ENCODE results near the gene FAP. TPM values are rescaled to one million over a fixed set of nuclear protein-coding genes. Genes with fewer than 3 reads are reported as not detected.

Gene FAP
- total RNA-seq, 4 donors from 2014 or later = 2.1 to 16.7 (median 8.9) TPM

GRCh38 chr2:162210385-162210784 is 32.9 kb downstream of the FAP start:
- H3K27ac ChIP-seq = no peak overlapping the region
- intact Hi-C loops (cut with DNase I) = no loop called here
- H3K27me3 ChIP-seq = no peaks in the 10 kb centered on the region
- no peaks in the 10 kb centered on the region for H3K9me3 ChIP-seq
- no peak for TF ChIP-seq POLR2A (IDR thresholded peaks at IDR 0.05)
- H3K4me1 ChIP-seq = no peaks in the 10 kb centered on the region
- H3K4me3 ChIP-seq (replicated peaks in 1 of 3) = no peak overlapping the region
- DNase-seq = no peak
- H3K36me3 ChIP-seq = no peaks in the 10 kb centered on the region

- no peak for TF ChIP-seq POLR2A (IDR thresholded peaks at IDR 0.05)
- TF ChIP-seq CTCF (IDR thresholded peaks at IDR 0.05) = no peak
- DNase-seq = no peak
- intact Hi-C loops (cut with DNase I) = no loop called here
- H3K36me3 ChIP-seq = no peaks in the 10 kb centered on the region
- H3K4me3 ChIP-seq (replicated peaks in 1 of 3) = no peak overlapping the region
- H3K27me3 ChIP-seq = no peaks in the 10 kb centered on the region
- H3K27ac ChIP-seq = no peak overlapping the region
- no peaks in the 10 kb centered on the region for H3K9me3 ChIP-seq
- H3K4me1 ChIP-seq = no peaks in the 10 kb centered on the region
These were observed 41.0 kb downstream of the FAP start for GRCh38 chr2:162202203-162202602.

DNA sequence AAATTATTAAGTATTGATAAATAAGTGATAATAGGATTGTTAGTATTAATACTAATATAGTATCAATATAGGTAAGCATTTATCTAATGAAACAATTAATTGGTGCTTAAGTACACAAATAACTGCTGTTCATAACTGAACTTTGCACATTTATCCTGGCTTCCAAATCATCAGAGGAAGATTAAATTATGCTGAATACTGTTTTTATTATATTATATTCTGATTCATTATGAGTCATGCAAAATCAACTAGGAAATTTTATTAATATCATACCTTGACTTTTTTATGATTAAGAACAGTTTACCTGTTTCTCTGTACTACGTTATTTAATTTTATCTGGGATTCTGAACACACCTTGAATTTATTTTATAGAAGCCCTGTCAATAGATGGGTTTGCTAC is 42.6 kb downstream of the FAP start:
- no peaks in the 10 kb centered on the region for H3K36me3 ChIP-seq
- H3K27ac ChIP-seq = no peak overlapping the region
- H3K9me3 ChIP-seq = no peaks in the 10 kb centered on the region
- no peak overlapping the region for H3K4me3 ChIP-seq (replicated peaks in 1 of 3)
- intact Hi-C loops (cut with DNase I) = no loop called here
- TF ChIP-seq CTCF (IDR thresholded peaks at IDR 0.05) (no peak), POLR2A (IDR thresholded peaks at IDR 0.05) (no peak)
- 92 to 96% methylated on average over 1 of the region's 1 CpG for WGBS, 2 donors
- no peaks in the 10 kb centered on the region for H3K27me3 ChIP-seq
- DNase-seq = no peak
- no peaks in the 10 kb centered on the region for H3K4me1 ChIP-seq

DNA sequence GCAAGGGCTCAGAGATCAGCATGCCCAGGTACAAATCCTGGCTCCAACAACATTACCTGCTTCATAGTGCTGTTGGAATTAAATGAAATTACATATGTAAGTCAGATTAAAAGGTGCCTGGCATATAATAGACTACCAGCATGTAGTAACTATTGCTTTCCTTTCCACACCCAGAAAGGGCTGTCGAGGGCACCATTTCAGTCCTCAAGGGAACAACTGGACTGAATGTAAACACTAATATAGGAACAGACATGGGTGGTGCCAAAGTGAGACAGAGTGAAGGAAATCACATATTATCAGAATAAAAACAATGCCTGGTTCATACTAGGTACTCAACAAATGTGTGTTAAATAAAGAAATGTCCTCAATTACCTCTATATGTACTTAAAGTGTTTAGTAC is 43.3 kb downstream of the FAP start:
- WGBS, 2 donors = 62 to 72% methylated on average over 1 of the region's 1 CpG
- no peak overlapping the region for H3K4me3 ChIP-seq (replicated peaks in 1 of 3)
- H3K36me3 ChIP-seq = no peaks in the 10 kb centered on the region
- H3K4me1 ChIP-seq = no peaks in the 10 kb centered on the region
- no peak for DNase-seq
- no peaks in the 10 kb centered on the region for H3K27me3 ChIP-seq
- H3K9me3 ChIP-seq = no peaks in the 10 kb centered on the region
- no peak overlapping the region for H3K27ac ChIP-seq
- intact Hi-C loops (cut with DNase I) = no loop called here
- TF ChIP-seq CTCF (IDR thresholded peaks at IDR 0.05) (no peak), POLR2A (IDR thresholded peaks at IDR 0.05) (no peak)

GRCh38 chr2:162198239-162198638 is 45.0 kb downstream of the FAP start:
- DNase-seq = no peak
- 74 to 81% methylated on average over 9 of the region's 9 CpGs for WGBS, 2 donors
- H3K9me3 ChIP-seq = no peaks in the 10 kb centered on the region
- no peak overlapping the region for H3K4me3 ChIP-seq (replicated peaks in 1 of 3)
- H3K36me3 ChIP-seq = no peaks in the 10 kb centered on the region
- intact Hi-C loops (cut with DNase I) = no loop called here
- H3K4me1 ChIP-seq = no peaks in the 10 kb centered on the region
- TF ChIP-seq POLR2A (IDR thresholded peaks at IDR 0.05) (no peak), CTCF (IDR thresholded peaks at IDR 0.05) (no peak)
- H3K27me3 ChIP-seq = no peaks in the 10 kb centered on the region
- no peak overlapping the region for H3K27ac ChIP-seq

All from thyroid gland (tissue), 4 donors.